GM11168 (cell line): ENCODE data around the gene PIGL.
"Not testable (repeated sequence)": the region's sequence is repeated elsewhere in the genome, so short reads cannot be mapped to it uniquely, and the experiment has no call there.

ENCODE experiments used
- in situ Hi-C: fragments of 300-500 bp; cut with MboI; formaldehyde crosslinking; loops from one replicate; pipeline ENCODE4 v1.12.0; 2022; ENCODE audit warnings: low sequenced_read_pairs; ENCODE audit not compliant: unreplicated experiment

PIGL gene

GRCh38 chr17:16272111-16272840, 55.3 kb downstream of the PIGL start:
- in situ Hi-C loops: no loop called here

GRCh38 chr17:16273499-16273898, 56.5 kb downstream of the PIGL start:
- in situ Hi-C loops: no loop called here

GRCh38 chr17:16273929-16274339, 56.9 kb downstream of the PIGL start:
- in situ Hi-C loops: no loop called here

- in situ Hi-C loops: no loop called here
Measured at GRCh38 chr17:16275024-16275423, 58.0 kb downstream of the PIGL start.

- in situ Hi-C loops: no loop called here
Measured at GRCh38 chr17:16277163-16277562, 60.2 kb downstream of the PIGL start.

GRCh38 chr17:16281351-16281750, 64.3 kb downstream of the PIGL start:
- in situ Hi-C loops: no loop called here

GRCh38 chr17:16282522-16282921, 65.5 kb downstream of the PIGL start:
- in situ Hi-C loops: no loop called here

GRCh38 chr17:16283705-16284104, 66.7 kb downstream of the PIGL start:
- in situ Hi-C loops: no loop called here

GRCh38 chr17:16285646-16286008, 68.6 kb downstream of the PIGL start:
- in situ Hi-C loops: no loop called here

- in situ Hi-C loops: no loop called here
Measured at GRCh38 chr17:16286009-16286946, 69.3 kb downstream of the PIGL start.

- in situ Hi-C loops: no loop called here
Measured at GRCh38 chr17:16286947-16287562, 70.0 kb downstream of the PIGL start.

- in situ Hi-C loops: no loop called here
Measured at GRCh38 chr17:16287563-16288027, 70.6 kb downstream of the PIGL start.

- in situ Hi-C loops: no loop called here
Measured at GRCh38 chr17:16288860-16289571, 72.0 kb downstream of the PIGL start.

- in situ Hi-C loops: no loop called here
Measured at GRCh38 chr17:16293931-16294330, 76.9 kb downstream of the PIGL start.

GRCh38 chr17:16294560-16294959, 77.5 kb downstream of the PIGL start:
- in situ Hi-C loops: no loop called here

GRCh38 chr17:16296072-16296471, 79.1 kb downstream of the PIGL start:
- in situ Hi-C loops: not testable (repeated sequence)

- in situ Hi-C loops: no loop called here
Measured at GRCh38 chr17:16297367-16298139, 80.5 kb downstream of the PIGL start.

- in situ Hi-C loops: no loop called here
Measured at GRCh38 chr17:16298140-16298662, 81.2 kb downstream of the PIGL start.

GRCh38 chr17:16300554-16300953, 83.5 kb downstream of the PIGL start:
- in situ Hi-C loops: no loop called here
